Measurements from ENCODE around the gene OR4D2. TPM values are rescaled to one million over a fixed set of nuclear protein-coding genes. Genes with fewer than 3 reads are reported as not detected.

OR4D2 gene
- total and polyA plus RNA-seq, 4 donors, result not detected

- Histone ChIP-seq H3K4me1 (ENCODE audit: control insufficient read depth in 4 of 4, insufficient read depth in 4 of 4, low read length in 3 of 4) (no peaks in the 10 kb centered on the region), H3K9me3 (ENCODE audit: control insufficient read depth in 4 of 4, low read length in 3 of 4) (no peaks in the 10 kb centered on the region), H3K27ac (ENCODE audit: low read depth in 1 of 2, low read length in 2 of 2) (no peak overlapping the region), H3K36me3 (ENCODE audit: control insufficient read depth in 4 of 4, insufficient read depth in 3 of 4, low read depth in 1 of 4, low read length in 3 of 4) (no peaks in the 10 kb centered on the region), H3K4me3 (ENCODE audit: low read depth in 1 of 3, low read length in 3 of 3) (no peak overlapping the region), H3K27me3 (ENCODE audit: control insufficient read depth in 4 of 4, insufficient read depth in 4 of 4, low read length in 3 of 4) (peaks cover 0 to 8% (median 0%) of the 10 kb centered on the region in 4 donors), H3K9ac (ENCODE audit: low read depth in 1 of 2, low read length in 2 of 2) (no peak overlapping the region)
- TF ChIP-seq RXRA (IDR thresholded peaks at IDR 0.05) (no peak), TAF1 (conservative IDR thresholded peaks at IDR 0.05) (no peak), RAD21 (IDR thresholded peaks at IDR 0.05) (no peak), EGR1 (IDR thresholded peaks at IDR 0.05; ENCODE audit: low read depth in 2 of 2) (no peak), HNF4G (IDR thresholded peaks at IDR 0.05) (no peak), FOXA1 (IDR thresholded peaks at IDR 0.05) (no peak), CTCF (IDR thresholded peaks at IDR 0.05; ENCODE audit: low read depth, low read length, missing input control) (no peak), FOXA2 (IDR thresholded peaks at IDR 0.05) (no peak)
- no peak for DNase-seq (ENCODE audit: low spot score)
- WGBS, result 84% methylated on average over 5 of the region's 5 CpGs
These were observed 28.8 kb downstream of the OR4D2 start for GRCh38 chr17:58195518-58196123.

- TF ChIP-seq CTCF (IDR thresholded peaks at IDR 0.05; ENCODE audit: low read depth, low read length, missing input control) (no peak), MAX (IDR thresholded peaks at IDR 0.05) (no peak), YY1 (IDR thresholded peaks at IDR 0.05) (no peak), REST (IDR thresholded peaks at IDR 0.05) (no peak), ATF3 (IDR thresholded peaks at IDR 0.05) (no peak), NR2F2 (IDR thresholded peaks at IDR 0.05) (no peak), FOXA1 (IDR thresholded peaks at IDR 0.05) (no peak), HNF4A (conservative IDR thresholded peaks at IDR 0.05) (no peak), TAF1 (conservative IDR thresholded peaks at IDR 0.05) (no peak), GABPA (IDR thresholded peaks at IDR 0.05 in 1 of 2, conservative IDR thresholded peaks at IDR 0.05 in 1 of 2) (no peak), FOXA2 (IDR thresholded peaks at IDR 0.05) (no peak), RXRA (IDR thresholded peaks at IDR 0.05) (no peak), EGR1 (IDR thresholded peaks at IDR 0.05; ENCODE audit: low read depth in 2 of 2) (no peak), RAD21 (IDR thresholded peaks at IDR 0.05) (no peak), ZBTB33 (IDR thresholded peaks at IDR 0.05) (no peak), SP1 (IDR thresholded peaks at IDR 0.05) (no peak), JUND (IDR thresholded peaks at IDR 0.05) (no peak), HNF4G (IDR thresholded peaks at IDR 0.05) (no peak)
- H3K27me3 ChIP-seq (ENCODE audit: control insufficient read depth in 4 of 4, insufficient read depth in 4 of 4, low read length in 3 of 4), result peaks cover 0 to 8% (median 0%) of the 10 kb centered on the region in 4 donors
- H3K4me3 ChIP-seq (ENCODE audit: low read depth in 1 of 3, low read length in 3 of 3), result no peak overlapping the region
- no peaks in the 10 kb centered on the region for H3K4me1 ChIP-seq (ENCODE audit: control insufficient read depth in 4 of 4, insufficient read depth in 4 of 4, low read length in 3 of 4)
- H3K9ac ChIP-seq (ENCODE audit: low read depth in 1 of 2, low read length in 2 of 2), result no peak overlapping the region
- WGBS, result 82% methylated on average over 7 of the region's 7 CpGs
- no peaks in the 10 kb centered on the region for H3K36me3 ChIP-seq (ENCODE audit: control insufficient read depth in 4 of 4, insufficient read depth in 3 of 4, low read depth in 1 of 4, low read length in 3 of 4)
- no peak overlapping the region for H3K27ac ChIP-seq (ENCODE audit: low read depth in 1 of 2, low read length in 2 of 2)
- H3K9me3 ChIP-seq (ENCODE audit: control insufficient read depth in 4 of 4, low read length in 3 of 4), result no peaks in the 10 kb centered on the region
- no peak for DNase-seq (ENCODE audit: low spot score)
These were observed 29.8 kb downstream of the OR4D2 start for GRCh38 chr17:58196610-58197009.

Data from liver (tissue), 9 donors.